Liver (tissue), 9 donors: ENCODE measurements around the gene NRG3. TPM values are rescaled to one million over a fixed set of nuclear protein-coding genes. Genes with fewer than 3 reads are reported as not detected.

Experiments
- DNase-seq: peaks from one replicate; pipeline ENCODE4 v3.0.0-alpha.2; 2017; ENCODE audit warnings: low spot score
- H3K27ac ChIP-seq, 2 donors: one replicate each; pipeline ENCODE4 v1.7.0; 2013; ENCODE audit warnings: inconsistent platforms in 2 of 2, low read length in 2 of 2, control low read depth in 1 of 2, low read depth in 1 of 2, mild to moderate bottlenecking in 1 of 2
- H3K27me3 ChIP-seq, 4 donors: one replicate each; pipeline versions ENCODE4 v1.6.1 to v1.7.0; 2013; ENCODE audit warnings: low read length in 3 of 4, inconsistent platforms in 1 of 4, mild to moderate bottlenecking in 1 of 4, moderate library complexity in 1 of 4; ENCODE audit not compliant: control insufficient read depth in 4 of 4, insufficient read depth in 4 of 4
- H3K36me3 ChIP-seq, 4 donors: one replicate each; pipeline versions ENCODE4 v1.6.1 to v1.7.0; 2013; ENCODE audit warnings: low read length in 3 of 4, mild to moderate bottlenecking in 3 of 4, low read depth in 1 of 4, moderate library complexity in 1 of 4; ENCODE audit not compliant: control insufficient read depth in 4 of 4, insufficient read depth in 3 of 4
- H3K4me1 ChIP-seq, 4 donors: one replicate each; pipeline versions ENCODE4 v1.6.1 to v1.7.0; 2013; ENCODE audit warnings: low read length in 3 of 4, mild to moderate bottlenecking in 3 of 4, moderate library complexity in 1 of 4; ENCODE audit not compliant: control insufficient read depth in 4 of 4, insufficient read depth in 4 of 4
- H3K4me3 ChIP-seq, 3 donors: one replicate each; pipeline versions ENCODE4 v1.6.1 to v1.7.0; 2013; ENCODE audit warnings: low read length in 3 of 3, control low read depth in 1 of 3, low read depth in 1 of 3, mild to moderate bottlenecking in 1 of 3
- H3K9ac ChIP-seq, 2 donors: one replicate each; pipeline ENCODE4 v1.7.0; 2013; ENCODE audit warnings: low read length in 2 of 2, mild to moderate bottlenecking in 2 of 2, moderate library complexity in 2 of 2, control low read depth in 1 of 2, low read depth in 1 of 2
- H3K9me3 ChIP-seq, 4 donors: one replicate each; pipeline versions ENCODE4 v1.6.1 to v1.7.0; 2013; ENCODE audit warnings: low read length in 3 of 4; ENCODE audit not compliant: control insufficient read depth in 4 of 4
- CTCF ChIP-seq: fragments of 150-350 bp; IDR thresholded peaks from 2 replicates; pipeline ENCODE4 v1.5.1; 2017; ENCODE audit warnings: improper control_type of control experiment, low read depth, low read length; ENCODE audit not compliant: missing input control
- FOXA2 ChIP-seq: IDR thresholded peaks from 2 replicates; pipeline ENCODE4 v1.6.1; 2016; ENCODE audit warnings: antibody characterized with exemption
- GABPA ChIP-seq, 2 donors: IDR thresholded peaks in 1 of 2; conservative IDR thresholded peaks in 1 of 2; 2 replicates each; pipeline ENCODE4 v1.6.1; 2016; ENCODE audit warnings: antibody characterized with exemption in 2 of 2, mild to moderate bottlenecking in 1 of 2, moderate library complexity in 1 of 2
- HNF4A ChIP-seq, 2 donors: conservative IDR thresholded peaks; 2 replicates each; pipeline ENCODE4 v1.6.1; 2016; ENCODE audit warnings: antibody characterized with exemption in 2 of 2, mild to moderate bottlenecking in 2 of 2
- NR2F2 ChIP-seq: IDR thresholded peaks from 2 replicates; pipeline ENCODE4 v1.6.1; 2016; ENCODE audit warnings: antibody characterized with exemption
- RAD21 ChIP-seq, 2 donors: IDR thresholded peaks; 2 replicates each; pipeline ENCODE4 v1.6.1; 2016; ENCODE audit warnings: antibody characterized with exemption in 2 of 2, mild to moderate bottlenecking in 2 of 2
- RXRA ChIP-seq, 2 donors: IDR thresholded peaks; 2 replicates each; pipeline ENCODE4 v1.6.1; 2017 to 2018; ENCODE audit warnings: antibody characterized with exemption in 2 of 2, mild to moderate bottlenecking in 1 of 2
- SP1 ChIP-seq: IDR thresholded peaks from 2 replicates; pipeline ENCODE4 v1.6.1; 2018; ENCODE audit warnings: antibody characterized with exemption, mild to moderate bottlenecking
- YY1 ChIP-seq: IDR thresholded peaks from 2 replicates; pipeline ENCODE4 v1.6.1; 2016; ENCODE audit warnings: antibody characterized with exemption, mild to moderate bottlenecking
- WGBS: extraction: QIAGEN DNeasy Blood & Tissue Kit; methylation state at CpG from one replicate; pipeline ENCODE4 v1.1.7; 2013; 5-methylcytosine and 5-hydroxymethylcytosine counted together
- polyA plus RNA-seq, 2 donors: library from polyadenylated mRNA; stranded (reverse) in 1 of 2; unstranded in 1 of 2; fragments of 200-250 nt in 1 of 2; fragments of >200 nt in 1 of 2; fragmentation: Nextera tagmentation in 1 of 2; extraction: Ambion mirVana in 1 of 2; gene quantifications; one replicate each; pipeline versions ENCODE4 v1.2.1 to v1.2.3, GENCODE V29; 2013 to 2015
- total RNA-seq, 2 donors: library from RNA; depleted of rRNA; stranded (reverse); fragments of >200 nt; gene quantifications; one replicate each; pipeline ENCODE4 v1.2.3, GENCODE V29; 2014
- donor health status: healthy.
- donor health status: healthy.
- donor health status: healthy.
- donor health status: healthy.
- donor health status: healthy.

NRG3 gene
- total and polyA plus RNA-seq, 4 donors: 0.24 to 3.7 (median 0.38) TPM

- WGBS: 74% methylated on average over 3 of the region's 3 CpGs
- TF ChIP-seq RAD21 (IDR thresholded peaks at IDR 0.05): peak in 1 of 2 donors; percentile 39
- TF ChIP-seq SP1: no peak
- peak; percentile 16 for TF ChIP-seq CTCF
- Histone ChIP-seq H3K27ac (no peak overlapping the region), H3K9me3 (no peaks in the 10 kb centered on the region), H3K27me3 (no peaks in the 10 kb centered on the region), H3K4me1 (no peaks in the 10 kb centered on the region), H3K36me3 (no peaks in the 10 kb centered on the region), H3K9ac (no peak overlapping the region), H3K4me3 (no peak overlapping the region)
- no peak for DNase-seq
These were observed 45.3 kb downstream of the NRG3 start for GRCh38 chr10:81920213-81920829.

- TF ChIP-seq RXRA (IDR thresholded peaks at IDR 0.05) (no peak), RAD21 (IDR thresholded peaks at IDR 0.05) (no peak), FOXA2 (no peak)
- Histone ChIP-seq H3K27ac (no peak overlapping the region), H3K4me3 (no peak overlapping the region), H3K27me3 (no peaks in the 10 kb centered on the region), H3K9ac (no peak overlapping the region), H3K36me3 (no peaks in the 10 kb centered on the region), H3K4me1 (no peaks in the 10 kb centered on the region), H3K9me3 (no peaks in the 10 kb centered on the region)
- DNase-seq: no peak
- 91% methylated on average over 1 of the region's 1 CpG for WGBS
These were observed 53.1 kb downstream of the NRG3 start for GRCh38 chr10:81928119-81928518.

- H3K36me3 ChIP-seq: no peaks in the 10 kb centered on the region
- DNase-seq: no peak
- H3K27ac ChIP-seq: no peak overlapping the region
- peaks cover 0 to 4% (median 0%) of the 10 kb centered on the region in 4 donors for H3K9me3 ChIP-seq
- TF ChIP-seq SP1 (no peak), NR2F2 (no peak), HNF4A (conservative IDR thresholded peaks at IDR 0.05) (no peak), YY1 (no peak), CTCF (no peak), RXRA (IDR thresholded peaks at IDR 0.05) (no peak), GABPA (IDR thresholded peaks at IDR 0.05 in 1 of 2, conservative IDR thresholded peaks at IDR 0.05 in 1 of 2) (no peak)
- H3K9ac ChIP-seq: no peak overlapping the region
- H3K27me3 ChIP-seq: no peaks in the 10 kb centered on the region
- WGBS: 79% methylated on average over 2 of the region's 2 CpGs
- no peaks in the 10 kb centered on the region for H3K4me1 ChIP-seq
- H3K4me3 ChIP-seq: no peak overlapping the region
These were observed 68.6 kb downstream of the NRG3 start for GRCh38 chr10:81943583-81943982.
